Keratinocyte (primary cell): Measurements from ENCODE around the gene CBARP. TPM values are rescaled to one million over a fixed set of nuclear protein-coding genes. Genes with fewer than 3 reads are reported as not detected.

Experiments
- DNase-seq: peaks from one replicate; pipeline ENCODE4 v3.0.0-alpha.2; 2011; ENCODE audit warnings: low read depth, missing footprints, low spot score
- FAIRE-seq: peaks from 2 replicates; lab custom pipeline; 2011; peaks lifted over from hg19 to GRCh38; lab: Jason Lieb, UNC
- H2AFZ ChIP-seq: 2 replicates; pipeline ENCODE4 v1.6.0; 2012; ENCODE audit warnings: low read length, control low read depth, inconsistent platforms; ENCODE audit not compliant: control insufficient read depth
- H3K27ac ChIP-seq: 2 replicates; pipeline ENCODE4 v1.5.1; 2011; ENCODE audit warnings: low read length; ENCODE audit not compliant: control insufficient read depth, insufficient read depth
- H3K27me3 ChIP-seq: 3 replicates; pipeline ENCODE4 v1.6.0; 2011; ENCODE audit warnings: low read length; ENCODE audit not compliant: control insufficient read depth, insufficient read depth; ENCODE audit errors: extremely low read depth
- H3K36me3 ChIP-seq, 2 experiments: 2 replicates in 1 of 2; 3 replicates in 1 of 2; pipeline ENCODE4 v1.5.1; 2011; ENCODE audit warnings: low read length in 2 of 2, mild to moderate bottlenecking in 1 of 2; ENCODE audit not compliant: control insufficient read depth in 2 of 2, insufficient read depth in 2 of 2; ENCODE audit errors: extremely low read depth in 1 of 2
- H3K4me1 ChIP-seq: 3 replicates; pipeline ENCODE4 v1.5.1; 2011; ENCODE audit warnings: low read length; ENCODE audit not compliant: control insufficient read depth, insufficient read depth; ENCODE audit errors: extremely low read depth
- H3K4me2 ChIP-seq: 3 replicates; pipeline ENCODE4 v1.6.0; 2011; ENCODE audit warnings: low read depth, low read length; ENCODE audit not compliant: control insufficient read depth, insufficient read depth; ENCODE audit errors: extremely low read depth
- H3K4me3 ChIP-seq, 3 experiments: fragments of 200-600 bp in 1 of 3; sonication (generic) in 1 of 3; 2 replicates in 2 of 3; 3 replicates in 1 of 3; pipeline ENCODE4 v1.5.1; 2011 to 2016; ENCODE audit warnings: low read length in 3 of 3, mild to moderate bottlenecking in 3 of 3, control low read depth in 2 of 3, inconsistent platforms in 1 of 3, low read depth in 1 of 3, mixed read lengths in 1 of 3, mixed run types in 1 of 3, moderate library complexity in 1 of 3; ENCODE audit not compliant: control insufficient read depth in 2 of 3, insufficient read depth in 2 of 3; ENCODE audit errors: extremely low read depth in 1 of 3
- H3K79me2 ChIP-seq: 2 replicates; pipeline ENCODE4 v1.6.0; 2012; ENCODE audit warnings: low read length; ENCODE audit not compliant: control insufficient read depth, insufficient read depth
- H3K9ac ChIP-seq: 3 replicates; pipeline ENCODE4 v1.6.0; 2011; ENCODE audit warnings: low read length; ENCODE audit not compliant: control insufficient read depth, insufficient read depth; ENCODE audit errors: extremely low read depth
- H3K9me1 ChIP-seq: 3 replicates; pipeline ENCODE4 v1.6.0; 2011; ENCODE audit warnings: low read length; ENCODE audit not compliant: control insufficient read depth, insufficient read depth; ENCODE audit errors: extremely low read depth
- H3K9me3 ChIP-seq: 2 replicates; pipeline ENCODE4 v1.5.1; 2012; ENCODE audit warnings: low read depth, low read length; ENCODE audit not compliant: control insufficient read depth
- H4K20me1 ChIP-seq: 3 replicates; pipeline ENCODE4 v1.6.0; 2011; ENCODE audit warnings: low read length; ENCODE audit not compliant: control insufficient read depth, insufficient read depth; ENCODE audit errors: extremely low read depth
- EZH2 ChIP-seq: IDR thresholded peaks from one replicate; pipeline ENCODE4 v1.6.1; 2012; ENCODE audit warnings: inconsistent platforms, mild to moderate bottlenecking, low read length, moderate library complexity
- dilution Hi-C: fragments of 300-500 bp; cut with MboI; formaldehyde crosslinking; loops from one replicate; pipeline ENCODE4 v1.7.0; 2020; ENCODE audit warnings: low sequenced_read_pairs; ENCODE audit not compliant: extremely low pct_ligation_motif_present
- polyA plus RNA-seq, 5 experiments: library from polyadenylated mRNA; depleted of rRNA in 3 of 5; stranded (reverse) in 3 of 5; stranded (forward) in 1 of 5; unstranded in 1 of 5; fragments of >200 nt; gene quantifications; 1 replicate in 1 of 5; 2 replicates in 3 of 5; 3 replicates in 1 of 5; pipeline versions ENCODE4 v1.2.1 to v1.2.3, GENCODE V29; 2011 to 2012; ENCODE audit warnings: missing spikeins in 2 of 5, low read depth in 1 of 5, low replicate concordance in 1 of 5
- TF ChIP-seq, protein P1 (sequence below), 3 experiments: IDR thresholded peaks in 1 of 3; conservative IDR thresholded peaks in 1 of 3; optimal IDR thresholded peaks in 1 of 3; 2 replicates in 2 of 3; 3 replicates in 1 of 3; pipeline versions ENCODE3 to v1.5.1; 2011; ENCODE audit warnings: low read length in 3 of 3, mild to moderate bottlenecking in 3 of 3, moderate library complexity in 2 of 3, control low read depth in 1 of 3, inconsistent platforms in 1 of 3; ENCODE audit not compliant: insufficient read depth in 2 of 3; ENCODE audit errors: extremely low read depth in 1 of 3

Gene CBARP
- polyA plus RNA-seq, 1 donor (not counting 4 experiments of a cell fraction or from before 2014, with no cell fraction given) = 0.93 TPM

DNA sequence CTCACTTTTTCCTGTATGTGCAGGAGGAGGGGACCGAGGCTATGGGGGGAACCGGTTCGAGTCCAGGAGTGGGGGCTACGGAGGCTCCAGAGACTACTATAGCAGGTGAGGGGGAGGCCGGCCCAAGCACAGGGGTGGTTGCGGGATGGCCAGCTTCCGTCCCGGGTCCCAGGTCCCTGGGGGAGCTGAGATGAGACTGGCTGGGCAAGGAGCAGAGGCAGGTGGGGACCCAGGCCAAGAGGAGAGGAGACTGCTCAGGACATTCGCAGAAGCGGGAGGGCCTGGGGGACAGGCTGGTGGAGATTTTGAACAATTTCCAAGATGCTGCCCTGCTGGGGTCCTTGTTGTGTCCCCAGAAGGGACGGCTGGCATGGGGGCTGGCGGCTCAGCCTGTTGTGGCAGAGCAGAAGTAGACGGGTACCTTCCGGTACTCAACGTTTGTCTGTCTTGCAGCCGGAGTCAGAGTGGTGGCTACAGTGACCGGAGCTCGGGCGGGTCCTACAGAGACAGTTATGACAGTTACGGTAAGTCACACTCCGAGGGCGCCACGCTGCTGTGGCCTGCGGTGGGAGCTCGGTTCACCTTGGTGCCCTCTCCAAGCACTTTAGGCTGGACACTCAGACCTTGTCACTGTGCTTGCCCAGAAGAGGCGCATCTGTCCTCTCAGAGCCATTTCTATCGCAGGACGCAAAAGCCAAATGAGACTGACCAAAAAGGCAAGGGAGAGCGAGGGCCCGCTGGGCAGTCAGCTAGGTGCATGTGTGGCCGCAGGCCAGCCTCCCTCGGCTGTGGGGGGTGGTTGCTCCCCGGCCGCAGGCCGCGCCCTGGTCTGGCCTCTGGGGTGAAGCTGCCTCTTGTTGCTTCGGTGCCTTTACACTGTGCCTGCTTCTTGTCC is 34.0 kb upstream of the CBARP start:
- no peak overlapping the region for H3K27ac ChIP-seq
- H3K9ac ChIP-seq = no peak overlapping the region
- no peaks in the 10 kb centered on the region for H3K9me1 ChIP-seq
- peaks cover 4% of the 10 kb centered on the region for H3K27me3 ChIP-seq
- H3K36me3 ChIP-seq = peaks cover 29 to 36% of the 10 kb centered on the region in 2 experiments
- TF ChIP-seq EZH2 = no peak
- TF ChIP-seq, protein P1, sequence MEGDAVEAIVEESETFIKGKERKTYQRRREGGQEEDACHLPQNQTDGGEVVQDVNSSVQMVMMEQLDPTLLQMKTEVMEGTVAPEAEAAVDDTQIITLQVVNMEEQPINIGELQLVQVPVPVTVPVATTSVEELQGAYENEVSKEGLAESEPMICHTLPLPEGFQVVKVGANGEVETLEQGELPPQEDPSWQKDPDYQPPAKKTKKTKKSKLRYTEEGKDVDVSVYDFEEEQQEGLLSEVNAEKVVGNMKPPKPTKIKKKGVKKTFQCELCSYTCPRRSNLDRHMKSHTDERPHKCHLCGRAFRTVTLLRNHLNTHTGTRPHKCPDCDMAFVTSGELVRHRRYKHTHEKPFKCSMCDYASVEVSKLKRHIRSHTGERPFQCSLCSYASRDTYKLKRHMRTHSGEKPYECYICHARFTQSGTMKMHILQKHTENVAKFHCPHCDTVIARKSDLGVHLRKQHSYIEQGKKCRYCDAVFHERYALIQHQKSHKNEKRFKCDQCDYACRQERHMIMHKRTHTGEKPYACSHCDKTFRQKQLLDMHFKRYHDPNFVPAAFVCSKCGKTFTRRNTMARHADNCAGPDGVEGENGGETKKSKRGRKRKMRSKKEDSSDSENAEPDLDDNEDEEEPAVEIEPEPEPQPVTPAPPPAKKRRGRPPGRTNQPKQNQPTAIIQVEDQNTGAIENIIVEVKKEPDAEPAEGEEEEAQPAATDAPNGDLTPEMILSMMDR (optimal IDR thresholded peaks at IDR 0.05 in 1 of 3, IDR thresholded peaks at IDR 0.05 in 1 of 3, conservative IDR thresholded peaks at IDR 0.05 in 1 of 3; ENCODE audit: extremely low read depth in 1 of 3, insufficient read depth in 2 of 3, low read length in 3 of 3) = no peak
- H3K79me2 ChIP-seq = peaks cover 55% of the 10 kb centered on the region
- H3K4me3 ChIP-seq = no peak overlapping the region
- no peaks in the 10 kb centered on the region for H3K9me3 ChIP-seq
- dilution Hi-C loops = no loop called here
- no peak for DNase-seq
- no peak overlapping the region for H2AFZ ChIP-seq
- no peak for FAIRE-seq
- H4K20me1 ChIP-seq = no peaks in the 10 kb centered on the region
- peaks cover 58% of the 10 kb centered on the region for H3K4me1 ChIP-seq
- H3K4me2 ChIP-seq = peak overlapping the region; percentile 99

DNA sequence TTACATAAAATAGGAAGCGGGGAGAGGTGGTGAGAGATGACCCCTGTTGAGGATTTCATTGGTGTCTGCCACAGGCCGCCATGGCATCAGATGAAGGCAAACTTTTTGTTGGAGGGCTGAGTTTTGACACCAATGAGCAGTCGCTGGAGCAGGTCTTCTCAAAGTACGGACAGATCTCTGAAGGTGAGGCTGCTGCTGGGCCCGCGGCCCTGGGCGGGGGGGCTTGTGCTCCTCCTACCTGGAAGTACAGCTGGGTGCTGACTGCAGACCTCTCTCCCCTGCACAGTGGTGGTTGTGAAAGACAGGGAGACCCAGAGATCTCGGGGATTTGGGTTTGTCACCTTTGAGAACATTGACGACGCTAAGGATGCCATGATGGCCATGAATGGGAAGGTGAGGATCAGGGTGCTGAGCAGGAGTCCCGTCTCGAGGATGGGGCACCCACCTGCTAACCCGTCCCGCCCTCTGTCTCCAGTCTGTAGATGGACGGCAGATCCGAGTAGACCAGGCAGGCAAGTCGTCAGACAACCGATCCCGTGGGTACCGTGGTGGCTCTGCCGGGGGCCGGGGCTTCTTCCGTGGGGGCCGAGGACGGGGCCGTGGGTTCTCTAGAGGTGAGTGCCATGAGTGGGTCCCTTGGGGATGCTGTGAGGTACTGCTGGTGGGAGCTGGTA is 33.2 kb upstream of the CBARP start:
- Histone ChIP-seq H3K4me3 (peak overlapping the region in 2 of 3 experiments; percentile 84 to 85), H3K9ac (peak overlapping the region; percentile 83), H3K4me1 (peaks cover 55% of the 10 kb centered on the region)

More for the DNA sequence above, 33.2 kb upstream of the CBARP start:
- DNase-seq (no peak), FAIRE-seq (no peak)
- Histone ChIP-seq H2AFZ (no peak overlapping the region), H4K20me1 (no peaks in the 10 kb centered on the region), H3K36me3 (peaks cover 29 to 36% of the 10 kb centered on the region in 2 experiments), H3K4me2 (peak overlapping the region; percentile 99), H3K79me2 (peaks cover 48% of the 10 kb centered on the region), H3K9me3 (no peaks in the 10 kb centered on the region), H3K27ac (peak overlapping the region; percentile 89), H3K27me3 (peaks cover 4% of the 10 kb centered on the region), H3K9me1 (no peaks in the 10 kb centered on the region)
- dilution Hi-C loops = no loop called here
- no peak for TF ChIP-seq EZH2
- TF ChIP-seq, protein P1 (optimal IDR thresholded peaks at IDR 0.05 in 1 of 3, IDR thresholded peaks at IDR 0.05 in 1 of 3, conservative IDR thresholded peaks at IDR 0.05 in 1 of 3; ENCODE audit: extremely low read depth in 1 of 3, insufficient read depth in 2 of 3, low read length in 3 of 3) = no peak
